ENCODE measurements around the gene MROH8. TPM values are rescaled to one million over a fixed set of nuclear protein-coding genes. Genes with fewer than 3 reads are reported as not detected.
A peak's percentile ranks its signal among the peaks of the same experiment; 100 is the strongest.

MROH8 gene
- polyA plus RNA-seq, 2 of the 4 experiments (the other 2 are of a cell fraction), result 1.3 to 3.3 TPM

GRCh38 chr20:37095108-37095598 is 84.2 kb downstream of the MROH8 start:
- FAIRE-seq (no peak), DNase-seq (ENCODE audit: low read depth in 1 of 2, low spot score in 1 of 2) (peak in 1 of 2 experiments; percentile 35), ATAC-seq (peak; percentile 48 to 54)
- H3K27ac ChIP-seq, result peak overlapping the region; percentile 89 to 93
- ChIA-PET CTCF (interaction anchor here (1.3 to 1.6 kb wide), 2 partner anchors 78 to 97 kb away, joined by 4 to 5 read pairs; no protein-coding TSS in a partner anchor), POLR2A (interaction anchor here (0.9 to 1.3 kb wide), 2 partner anchors 41 to 84 kb away, joined by 3 to 9 read pairs; partner anchors contain the start of genes MROH8 and RPN2)
- WGBS (ENCODE audit: missing lambda C conversion rate), result 8% methylated on average over 18 of the region's 19 CpGs
- peaks cover 14% of the 10 kb centered on the region for H3K4me1 ChIP-seq
- H3K4me2 ChIP-seq, result peak overlapping the region; percentile 82
- H3K4me3 ChIP-seq, result peak overlapping the region; percentile 72
- TF ChIP-seq E2F6 (IDR thresholded peaks at IDR 0.05; ENCODE audit: borderline replicate concordance, low read depth) (0 out of 2 replicates have a peak, but pooled peaks have one; percentile 10), RCOR1 (IDR thresholded peaks at IDR 0.05; ENCODE audit: low read depth, low read length) (no peak), ELK1 (IDR thresholded peaks at IDR 0.05; ENCODE audit: low read depth, low read length) (no peak), HOXA7 (CRISPR knock-in tag; IDR thresholded peaks at IDR 0.05) (no peak)
- no peaks in the 10 kb centered on the region for H3K9me3 ChIP-seq

- 93% methylated on average over 2 of the region's 2 CpGs for WGBS (ENCODE audit: missing lambda C conversion rate)
- peak; percentile 31 to 44; a peak in 2 of 4 replicates for TF ChIP-seq CEBPB (IDR thresholded peaks at IDR 0.05)
- TF ChIP-seq HOXB13 (CRISPR knock-in tag; IDR thresholded peaks at IDR 0.05; ENCODE audit: low read depth), result no peak
- Histone ChIP-seq H3K27ac (no peak overlapping the region), H3K4me1 (peaks cover 9% of the 10 kb centered on the region), H3K4me3 (no peak overlapping the region), H3K4me2 (no peak overlapping the region), H3K9me3 (no peaks in the 10 kb centered on the region)
- DNase-seq (ENCODE audit: low read depth in 1 of 2, low spot score in 1 of 2) (no peak), ATAC-seq (no peak), FAIRE-seq (no peak)
- ChIA-PET POLR2A (no interaction called here), CTCF (no interaction called here)
Measured at GRCh38 chr20:37090407-37090806, 88.9 kb downstream of the MROH8 start.

GRCh38 chr20:37081717-37082289 is 97.5 kb downstream of the MROH8 start:
- FAIRE-seq (no peak), ATAC-seq (peak; percentile 40 to 47; a peak in 2 of 6 replicates)
- 94% methylated on average over 5 of the region's 5 CpGs for WGBS (ENCODE audit: missing lambda C conversion rate)

More at GRCh38 chr20:37081717-37082289, 97.5 kb downstream of the MROH8 start:
- Histone ChIP-seq H3K27ac (no peak overlapping the region), H3K4me3 (no peak overlapping the region), H3K4me1 (peaks cover 3% of the 10 kb centered on the region; the same call in 1 of the 3 replicates), H3K4me2 (no peak overlapping the region), H3K9me3 (no peaks in the 10 kb centered on the region)
- CTCF ChIA-PET, result interaction anchor here (0.6 to 1.7 kb wide), 2 partner anchors 16 to 84 kb away, joined by 3 to 5 read pairs; no protein-coding TSS in a partner anchor
- TF ChIP-seq EHF (CRISPR knock-in tag; IDR thresholded peaks at IDR 0.05) (no peak), HOXB13 (CRISPR knock-in tag; IDR thresholded peaks at IDR 0.05; ENCODE audit: low read depth) (no peak), ATOH8 (CRISPR knock-in tag; IDR thresholded peaks at IDR 0.05; ENCODE audit: low read depth) (no peak), FOSL2 (IDR thresholded peaks at IDR 0.05) (no peak), FOSL2 (CRISPR knock-in tag; IDR thresholded peaks at IDR 0.05) (no peak), RCOR1 (IDR thresholded peaks at IDR 0.05; ENCODE audit: low read depth, low read length) (no peak), BCL3 (IDR thresholded peaks at IDR 0.05) (no peak), MYC (IDR thresholded peaks at IDR 0.05; ENCODE audit: borderline replicate concordance, low read length) (no peak), HDAC2 (IDR thresholded peaks at IDR 0.05) (no peak), NR3C1 (IDR thresholded peaks at IDR 0.05) (no peak), CBX2 (IDR thresholded peaks at IDR 0.05; ENCODE audit: borderline replicate concordance, low read depth) (no peak), REST (IDR thresholded peaks at IDR 0.05) (no peak), CTCF (IDR thresholded peaks at IDR 0.05) (peak; percentile 28; the same call in 1 of the 3 replicates), ZSCAN20 (CRISPR knock-in tag; IDR thresholded peaks at IDR 0.05) (no peak), TFCP2L1 (CRISPR knock-in tag; IDR thresholded peaks at IDR 0.05) (no peak), JUN (IDR thresholded peaks at IDR 0.05) (no peak), ELK1 (IDR thresholded peaks at IDR 0.05; ENCODE audit: low read depth, low read length) (no peak), MAFK (IDR thresholded peaks at IDR 0.05; ENCODE audit: partially characterized antibody) (peak; percentile 4)
- POLR2A ChIA-PET, result no interaction called here
- DNase-seq (ENCODE audit: low read depth in 1 of 2, low spot score in 1 of 2), result no peak
